Raji (cell line): ENCODE data around the gene ABCC3.

ENCODE experiments used
- POLR2A ChIP-seq: IDR thresholded peaks from 2 replicates; pipeline ENCODE4 v1.6.1; 2011; ENCODE audit warnings: low read depth, low read length, control low read depth; ENCODE audit not compliant: insufficient read depth

Gene ABCC3

GRCh38 chr17:50618941-50619340 is 15.7 kb upstream of the ABCC3 start:
- TF ChIP-seq POLR2A: no peak

GRCh38 chr17:50619489-50619888 is 15.2 kb upstream of the ABCC3 start:
- TF ChIP-seq POLR2A: no peak

- TF ChIP-seq POLR2A: no peak
Measured at GRCh38 chr17:50620237-50620636, 14.4 kb upstream of the ABCC3 start.

GRCh38 chr17:50620858-50621257 is 13.8 kb upstream of the ABCC3 start:
- TF ChIP-seq POLR2A: no peak

GRCh38 chr17:50621574-50622031 is 13.1 kb upstream of the ABCC3 start:
- TF ChIP-seq POLR2A: no peak

GRCh38 chr17:50624321-50624934 is 10.3 kb upstream of the ABCC3 start:
- no peak for TF ChIP-seq POLR2A

GRCh38 chr17:50625032-50625871 is 9.4 kb upstream of the ABCC3 start:
- no peak for TF ChIP-seq POLR2A

- no peak for TF ChIP-seq POLR2A
Measured at GRCh38 chr17:50626037-50626574, 8.6 kb upstream of the ABCC3 start.

- no peak for TF ChIP-seq POLR2A
Measured at GRCh38 chr17:50627036-50627781, 7.5 kb upstream of the ABCC3 start.

- no peak for TF ChIP-seq POLR2A
Measured at GRCh38 chr17:50627782-50628601, 6.7 kb upstream of the ABCC3 start.

GRCh38 chr17:50629902-50630301 is 4.8 kb upstream of the ABCC3 start:
- TF ChIP-seq POLR2A: no peak

GRCh38 chr17:50630524-50631194 is 4.0 kb upstream of the ABCC3 start:
- no peak for TF ChIP-seq POLR2A

- no peak for TF ChIP-seq POLR2A
Measured at GRCh38 chr17:50631195-50631907, 3.3 kb upstream of the ABCC3 start.
